HEK293 (cell line): ENCODE data around the gene GNAQ.

Source experiments
- CTCF ChIA-PET: fragments of 350-600 bp; formaldehyde crosslinking; extraction: SDS; loops from one replicate; lab custom pipeline; 2021; ENCODE audit warnings: antibody characterized with exemption; lab: Yijun Ruan, JAX
- POLR2A ChIA-PET: fragments of 300-600 bp; formaldehyde crosslinking; extraction: SDS; loops from one replicate; lab custom pipeline; 2020; ENCODE audit warnings: antibody characterized with exemption, inconsistent platforms; lab: Yijun Ruan, JAX
- H3K27ac ChIP-seq: fragments of 200-500 bp; sonication (Bioruptor generic); 2 replicates; pipeline ENCODE4 v1.5.1; 2014; ENCODE audit warnings: low read depth, low read length, control low read depth, inconsistent platforms; ENCODE audit errors: extremely low read depth
- H3K36me3 ChIP-seq, 2 experiments: fragments of 200-500 bp in 1 of 2; sonication (Bioruptor generic) in 1 of 2; 1 replicate in 1 of 2; 2 replicates in 1 of 2; pipeline ENCODE4 v1.5.1; 2014 to 2017; ENCODE audit warnings: inconsistent platforms in 2 of 2, low read length in 2 of 2; ENCODE audit not compliant: control insufficient read depth in 2 of 2, insufficient read depth in 1 of 2
- H3K4me1 ChIP-seq: fragments of 200-500 bp; sonication (Bioruptor generic); 2 replicates; pipeline ENCODE4 v1.5.1; 2014; ENCODE audit warnings: mild to moderate bottlenecking, low read length, inconsistent platforms; ENCODE audit not compliant: control insufficient read depth, insufficient read depth
- H3K4me3 ChIP-seq: 2 replicates; pipeline ENCODE4 v1.5.1; 2011; ENCODE audit warnings: low read depth, mild to moderate bottlenecking, control low read depth, low read length, moderate library complexity
- H3K9me3 ChIP-seq: fragments of 200-500 bp; sonication (Bioruptor generic); 2 replicates; pipeline ENCODE4 v1.5.1; 2014; ENCODE audit warnings: low read depth, low read length, inconsistent platforms; ENCODE audit not compliant: control insufficient read depth, insufficient read depth
- KLF1 ChIP-seq: fragments of 450-650 bp; formaldehyde crosslinking; IDR thresholded peaks from 2 replicates; pipeline ENCODE4 v1.5.1; 2016; ENCODE audit warnings: missing biosample characterization, missing genetic modification characterization
- SETDB1 ChIP-seq: IDR thresholded peaks from one replicate; pipeline ENCODE4 v1.6.1; 2017; ENCODE audit warnings: mild to moderate bottlenecking, low read length, moderate library complexity, mixed read lengths; ENCODE audit not compliant: insufficient read length
- ZBTB48 ChIP-seq: fragments of 450-650 bp; formaldehyde crosslinking; IDR thresholded peaks from 2 replicates; pipeline ENCODE4 v1.5.1; 2016; ENCODE audit warnings: missing biosample characterization, missing genetic modification characterization
- ZNF140 ChIP-seq: fragments of 450-650 bp; formaldehyde crosslinking; IDR thresholded peaks from 2 replicates; pipeline ENCODE4 v1.5.1; 2016; ENCODE audit warnings: missing biosample characterization, missing genetic modification characterization
- ZNF274 ChIP-seq, 2 experiments: fragments of 200-500 bp in 1 of 2; fragments of 450-650 bp in 1 of 2; sonication (Bioruptor generic) in 1 of 2; formaldehyde crosslinking in 1 of 2; IDR thresholded peaks; 2 replicates each; pipeline versions ENCODE4 v1.5.1 to v1.6.1; 2014 to 2016; ENCODE audit warnings: borderline replicate concordance in 1 of 2, inconsistent platforms in 1 of 2, low read length in 1 of 2, missing biosample characterization in 1 of 2, missing genetic modification characterization in 1 of 2
- ZNF354C ChIP-seq: fragments of 450-650 bp; formaldehyde crosslinking; IDR thresholded peaks from 2 replicates; pipeline ENCODE4 v1.5.1; 2016; ENCODE audit warnings: missing biosample characterization, missing genetic modification characterization, low read depth, borderline replicate concordance
- ZNF416 ChIP-seq: fragments of 450-650 bp; formaldehyde crosslinking; IDR thresholded peaks from 2 replicates; pipeline ENCODE4 v1.5.1; 2016; ENCODE audit warnings: missing biosample characterization, missing genetic modification characterization
- ZNF48 ChIP-seq: fragments of 450-650 bp; formaldehyde crosslinking; IDR thresholded peaks from 2 replicates; pipeline ENCODE4 v1.5.1; 2016; ENCODE audit warnings: missing biosample characterization, missing genetic modification characterization
- ZNF549 ChIP-seq: fragments of 450-650 bp; IDR thresholded peaks from 2 replicates; pipeline ENCODE4 v1.5.1; 2018; ENCODE audit warnings: missing biosample characterization, missing genetic modification characterization, mild to moderate bottlenecking, inconsistent platforms, moderate library complexity
- ZNF560 ChIP-seq: fragments of 450-650 bp; formaldehyde crosslinking; IDR thresholded peaks from 2 replicates; pipeline ENCODE4 v1.5.1; 2017; ENCODE audit warnings: missing biosample characterization, missing genetic modification characterization, borderline replicate concordance
- ZNF585B ChIP-seq: fragments of 450-650 bp; formaldehyde crosslinking; IDR thresholded peaks from 2 replicates; pipeline ENCODE4 v1.5.1; 2016; ENCODE audit warnings: missing biosample characterization, missing genetic modification characterization
- ZNF658 ChIP-seq: fragments of 450-650 bp; formaldehyde crosslinking; IDR thresholded peaks from 2 replicates; pipeline ENCODE4; 2016; ENCODE audit warnings: missing biosample characterization, missing genetic modification characterization
- TF ChIP-seq, protein P1 (sequence below): fragments of 450-650 bp; formaldehyde crosslinking; IDR thresholded peaks from 2 replicates; pipeline ENCODE4 v1.5.1; 2016; ENCODE audit warnings: missing biosample characterization, missing genetic modification characterization, low read depth
- TF ChIP-seq, protein P2 (sequence below): fragments of 450-650 bp; formaldehyde crosslinking; IDR thresholded peaks from 2 replicates; pipeline ENCODE4 v1.5.1; 2016; ENCODE audit warnings: missing biosample characterization, missing genetic modification characterization
- TF ChIP-seq, protein P3 (sequence below): fragments of 450-650 bp; formaldehyde crosslinking; IDR thresholded peaks from 2 replicates; pipeline ENCODE4 v1.5.1; 2016; ENCODE audit warnings: missing biosample characterization, missing genetic modification characterization

GNAQ gene

DNA sequence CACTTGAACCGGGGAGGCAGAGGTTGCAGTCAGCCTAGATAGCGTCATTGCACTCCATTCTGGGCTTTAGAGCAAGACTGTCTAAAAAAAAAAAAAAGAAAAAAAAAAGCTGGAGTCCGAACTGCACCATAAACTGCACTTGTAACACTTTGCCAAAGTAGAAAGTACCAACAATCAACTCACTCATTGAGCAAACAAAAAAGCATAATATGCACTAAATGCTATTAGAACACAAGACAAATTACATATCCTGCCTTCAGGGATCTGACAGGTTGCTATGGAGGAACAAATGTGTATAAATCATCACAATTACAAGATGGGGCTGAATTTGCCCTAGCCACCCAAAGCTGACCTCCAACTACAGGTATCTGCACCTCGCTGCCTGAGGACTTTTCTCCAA lies 27.9 kb downstream of the GNAQ start:
- Histone ChIP-seq H3K4me3 (no peak overlapping the region), H3K36me3 (no peaks in the 10 kb centered on the region), H3K9me3 (no peaks in the 10 kb centered on the region), H3K27ac (no peak overlapping the region), H3K4me1 (peaks cover 20% of the 10 kb centered on the region)
- ChIA-PET POLR2A (interaction anchor here (0.7 kb wide), 1 partner anchor 856 kb away, joined by 4 read pairs; no protein-coding TSS in a partner anchor), CTCF (interaction anchor here (0.7 to 2.1 kb wide), 11 partner anchors 9 to 1964 kb away, joined by 3 to 20 read pairs (median 4); no protein-coding TSS in a partner anchor)
- TF ChIP-seq ZNF585B (tag by site-specific recombination) (peak; percentile 66), SETDB1 (no peak)

DNA sequence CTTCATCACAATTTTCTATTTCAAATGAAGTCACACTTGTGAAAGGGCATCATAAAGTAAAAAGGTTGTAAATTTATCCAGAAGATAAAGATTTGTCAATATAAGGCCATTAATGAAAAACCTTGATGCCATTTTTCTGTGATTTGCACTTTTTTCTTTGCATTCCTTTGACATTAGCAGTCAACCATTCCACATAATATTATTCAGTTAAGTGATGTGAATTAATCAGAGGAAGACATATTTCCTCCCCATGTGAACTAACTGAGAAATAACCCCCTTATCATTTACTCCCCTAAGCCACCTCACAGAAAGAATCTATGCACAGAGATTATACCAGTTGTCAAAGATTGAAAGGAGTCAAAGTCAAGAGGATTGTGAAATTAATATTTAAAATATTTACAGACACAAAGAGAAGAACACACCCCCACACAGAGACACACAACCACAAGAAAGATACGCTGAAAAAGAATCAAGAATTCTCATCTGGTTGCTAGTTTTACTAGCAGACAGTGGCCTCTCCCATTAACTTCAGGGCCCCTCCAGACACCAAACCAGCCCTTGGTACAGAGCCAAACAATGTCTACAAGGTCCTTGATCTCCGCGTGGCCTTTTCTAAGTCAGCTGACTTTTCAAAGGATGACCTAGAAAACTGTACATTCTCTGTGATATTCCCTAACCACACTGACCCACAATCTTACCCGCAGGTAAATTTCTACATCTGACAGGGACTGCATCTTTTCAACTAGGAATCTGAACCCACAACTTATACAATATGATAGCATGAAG lies 29.5 kb downstream of the GNAQ start:
- no peak overlapping the region for H3K4me3 ChIP-seq
- ChIA-PET CTCF (interaction anchor here (0.7 to 1.3 kb wide), 2 partner anchors 8 to 26 kb away, joined by 4 read pairs; no protein-coding TSS in a partner anchor), POLR2A (interaction anchor here (0.7 kb wide), 1 partner anchor 123 kb away, joined by 3 read pairs; no protein-coding TSS in a partner anchor)
- H3K27ac ChIP-seq: no peak overlapping the region
- peaks cover 26% of the 10 kb centered on the region for H3K4me1 ChIP-seq
- H3K9me3 ChIP-seq: no peaks in the 10 kb centered on the region
- TF ChIP-seq ZNF274 (IDR thresholded peaks at IDR 0.05; ENCODE audit: low read length) (no peak), ZNF274 (tag by site-specific recombination; IDR thresholded peaks at IDR 0.05; ENCODE audit: borderline replicate concordance) (no peak), ZNF416 (no peak), ZNF658 (tag by site-specific recombination) (no peak), ZNF560 (tag by site-specific recombination) (no peak), ZNF48 (tag by site-specific recombination) (no peak), ZBTB48 (tag by site-specific recombination) (no peak), KLF1 (tag by site-specific recombination) (no peak)
- TF ChIP-seq, protein P1, sequence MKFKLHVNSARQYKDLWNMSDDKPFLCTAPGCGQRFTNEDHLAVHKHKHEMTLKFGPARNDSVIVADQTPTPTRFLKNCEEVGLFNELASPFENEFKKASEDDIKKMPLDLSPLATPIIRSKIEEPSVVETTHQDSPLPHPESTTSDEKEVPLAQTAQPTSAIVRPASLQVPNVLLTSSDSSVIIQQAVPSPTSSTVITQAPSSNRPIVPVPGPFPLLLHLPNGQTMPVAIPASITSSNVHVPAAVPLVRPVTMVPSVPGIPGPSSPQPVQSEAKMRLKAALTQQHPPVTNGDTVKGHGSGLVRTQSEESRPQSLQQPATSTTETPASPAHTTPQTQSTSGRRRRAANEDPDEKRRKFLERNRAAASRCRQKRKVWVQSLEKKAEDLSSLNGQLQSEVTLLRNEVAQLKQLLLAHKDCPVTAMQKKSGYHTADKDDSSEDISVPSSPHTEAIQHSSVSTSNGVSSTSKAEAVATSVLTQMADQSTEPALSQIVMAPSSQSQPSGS (tag by site-specific recombination): no peak
- no peaks in the 10 kb centered on the region for H3K36me3 ChIP-seq

DNA sequence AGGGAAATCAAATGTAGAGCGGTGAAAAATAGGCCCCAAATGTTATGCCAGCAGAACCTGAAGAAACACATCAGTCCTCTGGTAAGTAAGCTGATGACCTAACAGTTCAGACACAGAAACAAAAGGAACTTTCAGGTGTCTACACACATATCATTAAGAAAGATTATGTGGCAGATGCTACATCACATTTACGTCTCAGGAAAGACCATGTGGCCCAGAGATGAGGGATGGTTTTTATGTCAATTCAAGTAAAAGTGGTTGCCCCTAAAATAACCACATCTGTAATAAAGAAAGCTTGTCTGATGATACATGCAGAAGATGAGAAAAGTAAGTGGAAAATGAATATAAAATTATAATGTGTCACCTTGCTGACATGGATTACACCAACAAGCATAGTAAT lies 31.4 kb downstream of the GNAQ start:
- TF ChIP-seq ZNF274 (IDR thresholded peaks at IDR 0.05; ENCODE audit: low read length): no peak
- no peak for TF ChIP-seq ZNF274 (tag by site-specific recombination; IDR thresholded peaks at IDR 0.05; ENCODE audit: borderline replicate concordance)
- TF ChIP-seq, protein P2, sequence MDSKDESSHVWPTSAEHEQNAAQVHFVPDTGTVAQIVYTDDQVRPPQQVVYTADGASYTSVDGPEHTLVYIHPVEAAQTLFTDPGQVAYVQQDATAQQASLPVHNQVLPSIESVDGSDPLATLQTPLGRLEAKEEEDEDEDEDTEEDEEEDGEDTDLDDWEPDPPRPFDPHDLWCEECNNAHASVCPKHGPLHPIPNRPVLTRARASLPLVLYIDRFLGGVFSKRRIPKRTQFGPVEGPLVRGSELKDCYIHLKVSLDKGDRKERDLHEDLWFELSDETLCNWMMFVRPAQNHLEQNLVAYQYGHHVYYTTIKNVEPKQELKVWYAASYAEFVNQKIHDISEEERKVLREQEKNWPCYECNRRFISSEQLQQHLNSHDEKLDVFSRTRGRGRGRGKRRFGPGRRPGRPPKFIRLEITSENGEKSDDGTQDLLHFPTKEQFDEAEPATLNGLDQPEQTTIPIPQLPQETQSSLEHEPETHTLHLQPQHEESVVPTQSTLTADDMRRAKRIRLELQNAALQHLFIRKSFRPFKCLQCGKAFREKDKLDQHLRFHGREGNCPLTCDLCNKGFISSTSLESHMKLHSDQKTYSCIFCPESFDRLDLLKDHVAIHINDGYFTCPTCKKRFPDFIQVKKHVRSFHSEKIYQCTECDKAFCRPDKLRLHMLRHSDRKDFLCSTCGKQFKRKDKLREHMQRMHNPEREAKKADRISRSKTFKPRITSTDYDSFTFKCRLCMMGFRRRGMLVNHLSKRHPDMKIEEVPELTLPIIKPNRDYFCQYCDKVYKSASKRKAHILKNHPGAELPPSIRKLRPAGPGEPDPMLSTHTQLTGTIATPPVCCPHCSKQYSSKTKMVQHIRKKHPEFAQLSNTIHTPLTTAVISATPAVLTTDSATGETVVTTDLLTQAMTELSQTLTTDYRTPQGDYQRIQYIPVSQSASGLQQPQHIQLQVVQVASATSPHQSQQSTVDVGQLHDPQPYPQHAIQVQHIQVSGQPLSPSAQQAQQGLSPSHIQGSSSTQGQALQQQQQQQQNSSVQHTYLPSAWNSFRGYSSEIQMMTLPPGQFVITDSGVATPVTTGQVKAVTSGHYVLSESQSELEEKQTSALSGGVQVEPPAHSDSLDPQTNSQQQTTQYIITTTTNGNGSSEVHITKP (tag by site-specific recombination): peak; percentile 30; the same call in 1 of the 2 replicates
- TF ChIP-seq ZNF140 (tag by site-specific recombination): no peak
- TF ChIP-seq, protein P3, sequence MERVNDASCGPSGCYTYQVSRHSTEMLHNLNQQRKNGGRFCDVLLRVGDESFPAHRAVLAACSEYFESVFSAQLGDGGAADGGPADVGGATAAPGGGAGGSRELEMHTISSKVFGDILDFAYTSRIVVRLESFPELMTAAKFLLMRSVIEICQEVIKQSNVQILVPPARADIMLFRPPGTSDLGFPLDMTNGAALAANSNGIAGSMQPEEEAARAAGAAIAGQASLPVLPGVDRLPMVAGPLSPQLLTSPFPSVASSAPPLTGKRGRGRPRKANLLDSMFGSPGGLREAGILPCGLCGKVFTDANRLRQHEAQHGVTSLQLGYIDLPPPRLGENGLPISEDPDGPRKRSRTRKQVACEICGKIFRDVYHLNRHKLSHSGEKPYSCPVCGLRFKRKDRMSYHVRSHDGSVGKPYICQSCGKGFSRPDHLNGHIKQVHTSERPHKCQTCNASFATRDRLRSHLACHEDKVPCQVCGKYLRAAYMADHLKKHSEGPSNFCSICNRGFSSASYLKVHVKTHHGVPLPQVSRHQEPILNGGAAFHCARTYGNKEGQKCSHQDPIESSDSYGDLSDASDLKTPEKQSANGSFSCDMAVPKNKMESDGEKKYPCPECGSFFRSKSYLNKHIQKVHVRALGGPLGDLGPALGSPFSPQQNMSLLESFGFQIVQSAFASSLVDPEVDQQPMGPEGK (tag by site-specific recombination): no peak
- no peak for TF ChIP-seq ZNF354C (tag by site-specific recombination)
- no peak for TF ChIP-seq ZNF549 (tag by site-specific recombination)
- CTCF ChIA-PET: interaction anchor here (0.6 to 1.0 kb wide), 3 partner anchors 35 to 489 kb away, joined by 3 read pairs; no protein-coding TSS in a partner anchor
- Histone ChIP-seq H3K9me3 (no peaks in the 10 kb centered on the region), H3K27ac (no peak overlapping the region), H3K4me3 (no peak overlapping the region), H3K36me3 (no peaks in the 10 kb centered on the region), H3K4me1 (peaks cover 26% of the 10 kb centered on the region)
- POLR2A ChIA-PET: no interaction called here
